ENCODE measurements around the gene CDH3.

Gene CDH3

GRCh38 chr16:68644715-68645493, at the start of gene CDH3:
CDH3 (plus strand) TSS chr16:68645310; CDS start chr16:68645380, 70 bp downstream.
- peak; percentile 85 for DNase-seq

- no peak for DNase-seq
These were observed 48.8 kb upstream of the CDH3 start for GRCh38 chr16:68596266-68596665.

- no peak for DNase-seq
These were observed 45.5 kb upstream of the CDH3 start for GRCh38 chr16:68599586-68599985.

GRCh38 chr16:68605746-68606145, 39.4 kb upstream of the CDH3 start:
- DNase-seq, result no peak

GRCh38 chr16:68607443-68607842, 37.7 kb upstream of the CDH3 start:
- no peak for DNase-seq

GRCh38 chr16:68608330-68608729, 36.8 kb upstream of the CDH3 start:
- no peak for DNase-seq

GRCh38 chr16:68612996-68613395, 32.1 kb upstream of the CDH3 start:
- no peak for DNase-seq

GRCh38 chr16:68617734-68618133, 27.4 kb upstream of the CDH3 start:
- no peak for DNase-seq

GRCh38 chr16:68626557-68626956, 18.6 kb upstream of the CDH3 start:
- DNase-seq, result peak; percentile 45

- peak; percentile 51 for DNase-seq
These were observed 17.1 kb upstream of the CDH3 start for GRCh38 chr16:68627951-68628425.

GRCh38 chr16:68629351-68629910, 15.7 kb upstream of the CDH3 start:
- DNase-seq, result peak; percentile 58

- no peak for DNase-seq
These were observed 9.0 kb upstream of the CDH3 start for GRCh38 chr16:68636064-68636560.

- no peak for DNase-seq
These were observed 8.3 kb upstream of the CDH3 start for GRCh38 chr16:68636818-68637217.

GRCh38 chr16:68640972-68641371, 4.1 kb upstream of the CDH3 start:
- DNase-seq, result no peak

GRCh38 chr16:68642047-68642435, 3.1 kb upstream of the CDH3 start:
- DNase-seq, result no peak

- peak; percentile 89 for DNase-seq
These were observed 2.5 kb upstream of the CDH3 start for GRCh38 chr16:68642436-68643101.

- no peak for DNase-seq
These were observed 1.9 kb upstream of the CDH3 start for GRCh38 chr16:68643227-68643626.

- DNase-seq, result peak; percentile 61
These were observed 1.3 kb upstream of the CDH3 start for GRCh38 chr16:68643847-68644246.

- DNase-seq, result peak; percentile 54
These were observed 814 bp upstream of the CDH3 start for GRCh38 chr16:68644296-68644695.

- peak; percentile 85 for DNase-seq
These were observed 631 bp downstream of the CDH3 start for GRCh38 chr16:68645494-68646388.

GRCh38 chr16:68646953-68647659, 2.0 kb downstream of the CDH3 start:
- DNase-seq, result peak; percentile 47

GRCh38 chr16:68651136-68651535, 6.0 kb downstream of the CDH3 start:
- DNase-seq, result no peak
